GM12878 (cell line): ENCODE measurements around the gene GOLGA6B. TPM values are rescaled to one million over a fixed set of nuclear protein-coding genes. Genes with fewer than 3 reads are reported as not detected.
"Not testable (repeated sequence)": the region's sequence is repeated elsewhere in the genome, so short reads cannot be mapped to it uniquely, and the experiment has no call there.

Experiments used
- ATAC-seq: fragments of 200-7000 bp; cut with Tn5 transposase; 3 replicates; pipeline ENCODE4 v1.9.1; 2020; ENCODE audit warnings: mild to moderate bottlenecking, moderate library complexity
- BruUV-seq: library from RNA; stranded (reverse); fragments of 400-500 nt; replicated peaks from 2 replicates; lab custom pipeline; 2021; lab: Mats Ljungman, UMichigan
- CTCF ChIA-PET: fragments of 300-600 bp; sonication (Branson Sonifier 250); formaldehyde crosslinking; extraction: SDS; loops from one replicate; lab custom pipeline; 2021; ENCODE audit warnings: inconsistent platforms; lab: Yijun Ruan, JAX
- POLR2A ChIA-PET: fragments of 350-600 bp; formaldehyde crosslinking; extraction: SDS; loops from one replicate; lab custom pipeline; 2021; ENCODE audit warnings: inconsistent platforms; lab: Charles Lee
- RAD21 ChIA-PET: fragments of 300-600 bp; sonication (Branson Sonifier 250); formaldehyde crosslinking; loops from one replicate; lab custom pipeline; 2023; ENCODE audit warnings: antibody characterized with exemption; ENCODE audit not compliant: unreplicated experiment; lab: Charles Lee
- SMC1A ChIA-PET: fragments of 300-600 bp; sonication (Branson Sonifier 250); formaldehyde crosslinking; loops from one replicate; lab custom pipeline; 2023; ENCODE audit not compliant: unreplicated experiment, uncharacterized antibody; lab: Charles Lee
- DNase-seq: peaks from one replicate; pipeline ENCODE4 v3.0.0-alpha.2; 2011; ENCODE audit warnings: low read depth, low spot score
- FAIRE-seq: peaks from 3 replicates; lab custom pipeline; 2011; peaks lifted over from hg19 to GRCh38; lab: Jason Lieb, UNC
- H2AFZ ChIP-seq: 2 replicates; pipeline ENCODE4 v1.6.0; 2011; ENCODE audit warnings: low read depth, low read length, control low read depth; ENCODE audit not compliant: control insufficient read depth
- H3K27ac ChIP-seq: 2 replicates; pipeline ENCODE4 v1.5.1; 2011; ENCODE audit warnings: control low read depth; ENCODE audit not compliant: control insufficient read depth, insufficient read depth
- H3K27me3 ChIP-seq, 2 experiments: replicated peaks in 1 of 2; 2 replicates each; pipeline versions ENCODE4 v1.6.0 to v1.6.1; 2011; ENCODE audit warnings: low read length in 1 of 2; ENCODE audit not compliant: control insufficient read depth in 2 of 2, insufficient read depth in 2 of 2
- H3K36me3 ChIP-seq, 2 experiments: 2 replicates each; pipeline ENCODE4 v1.5.1; 2011; ENCODE audit warnings: low read length in 1 of 2; ENCODE audit not compliant: control insufficient read depth in 2 of 2, insufficient read depth in 2 of 2
- H3K4me1 ChIP-seq: 2 replicates; pipeline ENCODE4 v1.6.1; 2011; ENCODE audit warnings: mild to moderate bottlenecking, low read length, moderate library complexity, mixed read lengths; ENCODE audit not compliant: control insufficient read depth, insufficient read depth
- H3K4me2 ChIP-seq: 2 replicates; pipeline ENCODE4 v1.6.0; 2011; ENCODE audit warnings: control low read depth; ENCODE audit not compliant: control insufficient read depth, insufficient read depth
- H3K4me3 ChIP-seq: fragments of 200-600 bp; sonication (generic); 2 replicates; pipeline ENCODE4 v1.5.1; 2016
- H3K79me2 ChIP-seq: 2 replicates; pipeline ENCODE4 v1.6.0; 2011; ENCODE audit warnings: low read length; ENCODE audit not compliant: control insufficient read depth, insufficient read depth
- H3K9ac ChIP-seq: 2 replicates; pipeline ENCODE4 v1.8.0; 2011; ENCODE audit warnings: low read length, control low read depth, mixed read lengths; ENCODE audit not compliant: control insufficient read depth, insufficient read depth
- H3K9me3 ChIP-seq: replicated peaks from 3 replicates; pipeline ENCODE4 v1.5.1; 2011; ENCODE audit warnings: mild to moderate bottlenecking, low read length; ENCODE audit not compliant: control insufficient read depth, insufficient read depth
- H4K20me1 ChIP-seq: 2 replicates; pipeline ENCODE4 v1.6.0; 2011; ENCODE audit not compliant: control insufficient read depth, insufficient read depth
- IKZF1 ChIP-seq: fragments of 450-650 bp; conservative IDR thresholded peaks from 2 replicates; pipeline ENCODE4 v1.6.1; 2017; ENCODE audit warnings: antibody characterized with exemption, mild to moderate bottlenecking
- RB1 ChIP-seq: fragments of 450-650 bp; formaldehyde crosslinking; IDR thresholded peaks from 2 replicates; pipeline ENCODE4 v1.6.1; 2017; ENCODE audit warnings: mild to moderate bottlenecking, borderline replicate concordance
- STAT1 ChIP-seq: fragments of 450-650 bp; conservative IDR thresholded peaks from 2 replicates; pipeline ENCODE4 v1.6.1; 2014; ENCODE audit warnings: antibody characterized with exemption, mild to moderate bottlenecking
- TCF12 ChIP-seq: IDR thresholded peaks from 2 replicates; pipeline ENCODE4 v1.6.1; 2011; ENCODE audit warnings: low read depth, mild to moderate bottlenecking, low read length
- YY1 ChIP-seq: IDR thresholded peaks from 2 replicates; pipeline ENCODE4 v1.6.1; 2011; ENCODE audit warnings: low read depth, mild to moderate bottlenecking, low read length
- WGBS: methylation state at CpG from one replicate; pipeline ENCODE4 v1.1.6; 2016; ENCODE audit warnings: low lambda C conversion rate; ENCODE audit not compliant: insufficient replicate concordance, insufficient coverage; ENCODE audit errors: missing lambda C conversion rate; 5-methylcytosine and 5-hydroxymethylcytosine counted together
- in situ Hi-C: fragments of 300-500 bp; cut with MboI; formaldehyde crosslinking; loops from 9 replicates; pipeline ENCODE4 v1.14.3; 2018; ENCODE audit warnings: mixed read lengths
- intact Hi-C: fragments of 100-400 bp; cut with micrococcal nuclease; formaldehyde crosslinking; loops from one replicate; pipeline ENCODE4 v1.14.2; 2022; ENCODE audit not compliant: unreplicated experiment
- polyA plus RNA-seq, 11 experiments: library from polyadenylated mRNA; depleted of rRNA in 4 of 11; unstranded in 6 of 11; stranded (reverse) in 5 of 11; fragments of >200 nt; fragmentation: Nextera tagmentation in 4 of 11; fragmentation: Illumina TruSeq in 1 of 11; extraction: Ambion mirVana in 4 of 11; extraction: Trizol in 1 of 11; gene quantifications; 1 replicate in 1 of 11; 2 replicates in 10 of 11; pipeline versions ENCODE4 v1.2.1 to v1.2.3, GENCODE V29; 2011 to 2016; ENCODE audit warnings: inconsistent platforms in 2 of 11, missing spikeins in 2 of 11, low read depth in 1 of 11
- total RNA-seq, 4 experiments: library from RNA; depleted of rRNA in 3 of 4; stranded (reverse); fragments of >200 nt in 3 of 4; fragmentation: Illumina TruSeq in 1 of 4; extraction: Trizol in 1 of 4; gene quantifications; 2 replicates each; pipeline versions ENCODE4 v1.2.1 to v1.2.3, GENCODE V29; 2013 to 2021
- TF ChIP-seq, protein P1 (sequence below): fragments of 450-650 bp; IDR thresholded peaks from 2 replicates; pipeline ENCODE4 v1.6.1; 2017; ENCODE audit warnings: low read depth, mild to moderate bottlenecking, moderate library complexity
- TF ChIP-seq, protein P2 (sequence below), 3 experiments: IDR thresholded peaks in 2 of 3; conservative IDR thresholded peaks in 1 of 3; 2 replicates each; pipeline ENCODE4 v1.5.1; 2011; ENCODE audit warnings: low read depth in 3 of 3, low read length in 3 of 3, mild to moderate bottlenecking in 3 of 3, control low read depth in 2 of 3, moderate library complexity in 2 of 3, inconsistent platforms in 1 of 3, mixed read lengths in 1 of 3; ENCODE audit not compliant: control insufficient read depth in 2 of 3, insufficient read depth in 1 of 3; ENCODE audit errors: extremely low read depth in 1 of 3

The GOLGA6B gene
- total and polyA plus RNA-seq, 10 of the 15 experiments (the other 5 are each of a cell fraction or from before 2014, with no cell fraction given), result not detected

GRCh38 chr15:72670656-72671352 is 16.3 kb downstream of the GOLGA6B start:
- intact Hi-C loops, H3K9me3 ChIP-seq, H3K9ac ChIP-seq, H3K4me1 ChIP-seq, H3K27ac ChIP-seq, H3K36me3 ChIP-seq, H4K20me1 ChIP-seq, H3K4me3 ChIP-seq, H3K79me2 ChIP-seq, H3K27me3 ChIP-seq, BruUV-seq: not testable (repeated sequence)
- in situ Hi-C loops, result loop anchor here (5.0 to 10.0 kb wide), 5 partner anchors 44 to 359 kb away; partner anchors contain the start of gene ARIH1
- RAD21 ChIA-PET, result interaction anchor here (0.7 kb wide), 1 partner anchor 358 kb away, joined by 3 read pairs; no protein-coding TSS in a partner anchor
- FAIRE-seq (peak; percentile 81), ATAC-seq (peak; percentile 99), DNase-seq (peak; percentile 15)
- peak overlapping the region; percentile 74 for H3K4me2 ChIP-seq
- WGBS, result 0% methylated on average over 8 of the region's 8 CpGs
- TF ChIP-seq, protein P1, sequence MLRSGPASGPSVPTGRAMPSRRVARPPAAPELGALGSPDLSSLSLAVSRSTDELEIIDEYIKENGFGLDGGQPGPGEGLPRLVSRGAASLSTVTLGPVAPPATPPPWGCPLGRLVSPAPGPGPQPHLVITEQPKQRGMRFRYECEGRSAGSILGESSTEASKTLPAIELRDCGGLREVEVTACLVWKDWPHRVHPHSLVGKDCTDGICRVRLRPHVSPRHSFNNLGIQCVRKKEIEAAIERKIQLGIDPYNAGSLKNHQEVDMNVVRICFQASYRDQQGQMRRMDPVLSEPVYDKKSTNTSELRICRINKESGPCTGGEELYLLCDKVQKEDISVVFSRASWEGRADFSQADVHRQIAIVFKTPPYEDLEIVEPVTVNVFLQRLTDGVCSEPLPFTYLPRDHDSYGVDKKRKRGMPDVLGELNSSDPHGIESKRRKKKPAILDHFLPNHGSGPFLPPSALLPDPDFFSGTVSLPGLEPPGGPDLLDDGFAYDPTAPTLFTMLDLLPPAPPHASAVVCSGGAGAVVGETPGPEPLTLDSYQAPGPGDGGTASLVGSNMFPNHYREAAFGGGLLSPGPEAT, result peak; percentile 53; the same call in 1 of the 2 replicates
- TF ChIP-seq IKZF1 (peak; percentile 44; the same call in 1 of the 2 replicates), RB1 (0 out of 2 replicates have a peak, but pooled peaks have one; percentile 52), TCF12 (0 out of 2 replicates have a peak, but pooled peaks have one; percentile 7), YY1 (peak; percentile 61; the same call in 1 of the 2 replicates), STAT1 (0 out of 2 replicates have a peak, but pooled peaks have one; percentile 9)
- TF ChIP-seq, protein P2, sequence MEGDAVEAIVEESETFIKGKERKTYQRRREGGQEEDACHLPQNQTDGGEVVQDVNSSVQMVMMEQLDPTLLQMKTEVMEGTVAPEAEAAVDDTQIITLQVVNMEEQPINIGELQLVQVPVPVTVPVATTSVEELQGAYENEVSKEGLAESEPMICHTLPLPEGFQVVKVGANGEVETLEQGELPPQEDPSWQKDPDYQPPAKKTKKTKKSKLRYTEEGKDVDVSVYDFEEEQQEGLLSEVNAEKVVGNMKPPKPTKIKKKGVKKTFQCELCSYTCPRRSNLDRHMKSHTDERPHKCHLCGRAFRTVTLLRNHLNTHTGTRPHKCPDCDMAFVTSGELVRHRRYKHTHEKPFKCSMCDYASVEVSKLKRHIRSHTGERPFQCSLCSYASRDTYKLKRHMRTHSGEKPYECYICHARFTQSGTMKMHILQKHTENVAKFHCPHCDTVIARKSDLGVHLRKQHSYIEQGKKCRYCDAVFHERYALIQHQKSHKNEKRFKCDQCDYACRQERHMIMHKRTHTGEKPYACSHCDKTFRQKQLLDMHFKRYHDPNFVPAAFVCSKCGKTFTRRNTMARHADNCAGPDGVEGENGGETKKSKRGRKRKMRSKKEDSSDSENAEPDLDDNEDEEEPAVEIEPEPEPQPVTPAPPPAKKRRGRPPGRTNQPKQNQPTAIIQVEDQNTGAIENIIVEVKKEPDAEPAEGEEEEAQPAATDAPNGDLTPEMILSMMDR (IDR thresholded peaks at IDR 0.05 in 2 of 3, conservative IDR thresholded peaks at IDR 0.05 in 1 of 3; ENCODE audit: control insufficient read depth in 2 of 3, extremely low read depth in 1 of 3, insufficient read depth in 1 of 3, low read depth in 3 of 3, low read length in 3 of 3), result peak; percentile 52 to 82 (median 77)
- SMC1A ChIA-PET, result interaction anchor here (0.5 to 1.4 kb wide), 4 partner anchors 51 to 289 kb away, joined by 3 to 4 read pairs (median 3); no protein-coding TSS in a partner anchor
- POLR2A ChIA-PET, result interaction anchor here (0.5 kb wide), 1 partner anchor 18 kb away, joined by 3 read pairs; no protein-coding TSS in a partner anchor
- CTCF ChIA-PET, result interaction anchor here (0.7 to 2.7 kb wide), 11 partner anchors 10 to 358 kb away, joined by 3 to 27 read pairs (median 3); partner anchors contain the start of genes BBS4 and HIGD2B
- H2AFZ ChIP-seq, result peak overlapping the region; percentile 93
